GM10266 (cell line): Measurements from ENCODE around the gene PLEKHG2.
"Not testable (repeated sequence)": the region's sequence is repeated elsewhere in the genome, so short reads cannot be mapped to it uniquely, and the experiment has no call there.

ENCODE experiments used
- DNase-seq: peaks from one replicate; pipeline ENCODE4 v3.0.0; 2012; ENCODE audit errors: extremely low spot score
- CTCF ChIP-seq: IDR thresholded peaks from 2 replicates; pipeline ENCODE4 v1.5.1; 2012; ENCODE audit warnings: mild to moderate bottlenecking, low read depth; ENCODE audit not compliant: control insufficient read depth, insufficient read depth; ENCODE audit errors: missing control alignments

PLEKHG2 gene

GRCh38 chr19:39370735-39371134, 41.7 kb upstream of the PLEKHG2 start:
- TF ChIP-seq CTCF, result no peak
- no peak for DNase-seq

GRCh38 chr19:39372047-39372802, 40.2 kb upstream of the PLEKHG2 start:
- no peak for DNase-seq
- TF ChIP-seq CTCF, result no peak

- DNase-seq, result no peak
- no peak for TF ChIP-seq CTCF
These were observed 39.5 kb upstream of the PLEKHG2 start for GRCh38 chr19:39372941-39373340.

- no peak for DNase-seq
- TF ChIP-seq CTCF, result no peak
These were observed 36.5 kb upstream of the PLEKHG2 start for GRCh38 chr19:39375929-39376328.

GRCh38 chr19:39377373-39378362, 34.8 kb upstream of the PLEKHG2 start:
- no peak for DNase-seq
- no peak for TF ChIP-seq CTCF

- not testable (repeated sequence) for DNase-seq
These were observed 33.1 kb upstream of the PLEKHG2 start for GRCh38 chr19:39379366-39379765.

- DNase-seq, result no peak
- TF ChIP-seq CTCF, result no peak
These were observed 32.5 kb upstream of the PLEKHG2 start for GRCh38 chr19:39379865-39380396.
